Fibroblast of lung (primary cell): Measurements from ENCODE around the gene ALDH18A1.

Experiments used
- EZH2 ChIP-seq: IDR thresholded peaks from 2 replicates; pipeline ENCODE4 v1.5.1; 2012; ENCODE audit warnings: low read length, control low read depth, mild to moderate bottlenecking; ENCODE audit errors: missing control alignments
- TF ChIP-seq, protein P1 (sequence below), 2 donors: IDR thresholded peaks in 1 of 2; conservative IDR thresholded peaks in 1 of 2; 1 replicate in 1 of 2; 2 replicates in 1 of 2; pipeline ENCODE4 v1.5.1; 2011 to 2012; ENCODE audit warnings: low read length in 2 of 2, control low read depth in 1 of 2, inconsistent platforms in 1 of 2, low read depth in 1 of 2, mild to moderate bottlenecking in 1 of 2

DNA sequence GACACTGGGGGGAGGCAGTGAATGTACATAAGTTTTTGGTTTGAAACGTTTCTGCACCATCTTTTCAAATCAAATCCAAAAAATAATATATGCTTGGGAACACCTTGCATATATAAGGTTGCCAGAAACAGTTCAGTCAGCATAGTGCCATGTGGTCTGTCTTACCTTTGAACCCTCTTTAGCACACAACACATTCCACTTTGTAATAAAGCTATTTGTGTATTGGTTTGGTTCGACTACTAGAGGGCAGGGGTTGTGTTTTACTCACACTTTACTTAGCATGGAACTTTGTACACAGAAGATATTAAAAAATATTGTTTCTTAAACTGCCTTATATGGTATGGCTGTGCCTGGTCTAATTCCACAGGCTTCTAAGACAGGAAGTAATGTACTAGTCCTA, 43.2 kb downstream of the ALDH18A1 start:
- TF ChIP-seq EZH2, result no peak
- TF ChIP-seq, protein P1, sequence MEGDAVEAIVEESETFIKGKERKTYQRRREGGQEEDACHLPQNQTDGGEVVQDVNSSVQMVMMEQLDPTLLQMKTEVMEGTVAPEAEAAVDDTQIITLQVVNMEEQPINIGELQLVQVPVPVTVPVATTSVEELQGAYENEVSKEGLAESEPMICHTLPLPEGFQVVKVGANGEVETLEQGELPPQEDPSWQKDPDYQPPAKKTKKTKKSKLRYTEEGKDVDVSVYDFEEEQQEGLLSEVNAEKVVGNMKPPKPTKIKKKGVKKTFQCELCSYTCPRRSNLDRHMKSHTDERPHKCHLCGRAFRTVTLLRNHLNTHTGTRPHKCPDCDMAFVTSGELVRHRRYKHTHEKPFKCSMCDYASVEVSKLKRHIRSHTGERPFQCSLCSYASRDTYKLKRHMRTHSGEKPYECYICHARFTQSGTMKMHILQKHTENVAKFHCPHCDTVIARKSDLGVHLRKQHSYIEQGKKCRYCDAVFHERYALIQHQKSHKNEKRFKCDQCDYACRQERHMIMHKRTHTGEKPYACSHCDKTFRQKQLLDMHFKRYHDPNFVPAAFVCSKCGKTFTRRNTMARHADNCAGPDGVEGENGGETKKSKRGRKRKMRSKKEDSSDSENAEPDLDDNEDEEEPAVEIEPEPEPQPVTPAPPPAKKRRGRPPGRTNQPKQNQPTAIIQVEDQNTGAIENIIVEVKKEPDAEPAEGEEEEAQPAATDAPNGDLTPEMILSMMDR (conservative IDR thresholded peaks at IDR 0.05 in 1 of 2, IDR thresholded peaks at IDR 0.05 in 1 of 2; ENCODE audit: low read depth in 1 of 2, low read length in 2 of 2), result no peak
